ENCODE data around the gene IMPDH1. TPM values are rescaled to one million over a fixed set of nuclear protein-coding genes. Genes with fewer than 3 reads are reported as not detected.

Gene IMPDH1
- total RNA-seq, 1 donor from 2014 or later, result 64.3 TPM

DNA sequence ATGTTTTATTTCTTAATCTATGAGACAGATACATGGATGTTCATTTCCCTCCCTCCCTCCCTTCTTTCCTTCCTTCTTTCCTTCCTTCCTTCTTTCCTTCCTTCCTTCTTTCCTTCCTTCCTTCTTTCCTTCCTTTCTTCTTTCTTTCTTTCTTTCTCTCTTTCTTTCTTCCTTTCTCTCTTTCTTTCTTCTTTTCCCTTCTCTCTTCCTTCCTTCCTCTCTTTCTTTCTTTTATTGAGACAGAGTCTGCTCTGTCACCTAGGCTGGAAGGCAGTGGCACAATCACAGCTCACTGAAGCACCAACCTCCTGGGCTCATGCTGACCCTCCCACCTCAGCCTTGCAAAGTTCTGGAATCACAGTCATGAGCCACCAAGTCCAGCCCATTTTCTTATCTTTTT lies 42.8 kb downstream of the IMPDH1 start:
- no peak overlapping the region for H3K4me3 ChIP-seq (ENCODE audit: low read depth, low read length)
- no peak for DNase-seq (ENCODE audit: low read depth)
- TF ChIP-seq, protein P1, sequence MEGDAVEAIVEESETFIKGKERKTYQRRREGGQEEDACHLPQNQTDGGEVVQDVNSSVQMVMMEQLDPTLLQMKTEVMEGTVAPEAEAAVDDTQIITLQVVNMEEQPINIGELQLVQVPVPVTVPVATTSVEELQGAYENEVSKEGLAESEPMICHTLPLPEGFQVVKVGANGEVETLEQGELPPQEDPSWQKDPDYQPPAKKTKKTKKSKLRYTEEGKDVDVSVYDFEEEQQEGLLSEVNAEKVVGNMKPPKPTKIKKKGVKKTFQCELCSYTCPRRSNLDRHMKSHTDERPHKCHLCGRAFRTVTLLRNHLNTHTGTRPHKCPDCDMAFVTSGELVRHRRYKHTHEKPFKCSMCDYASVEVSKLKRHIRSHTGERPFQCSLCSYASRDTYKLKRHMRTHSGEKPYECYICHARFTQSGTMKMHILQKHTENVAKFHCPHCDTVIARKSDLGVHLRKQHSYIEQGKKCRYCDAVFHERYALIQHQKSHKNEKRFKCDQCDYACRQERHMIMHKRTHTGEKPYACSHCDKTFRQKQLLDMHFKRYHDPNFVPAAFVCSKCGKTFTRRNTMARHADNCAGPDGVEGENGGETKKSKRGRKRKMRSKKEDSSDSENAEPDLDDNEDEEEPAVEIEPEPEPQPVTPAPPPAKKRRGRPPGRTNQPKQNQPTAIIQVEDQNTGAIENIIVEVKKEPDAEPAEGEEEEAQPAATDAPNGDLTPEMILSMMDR (conservative IDR thresholded peaks at IDR 0.05; ENCODE audit: low read depth, low read length), result no peak

DNA sequence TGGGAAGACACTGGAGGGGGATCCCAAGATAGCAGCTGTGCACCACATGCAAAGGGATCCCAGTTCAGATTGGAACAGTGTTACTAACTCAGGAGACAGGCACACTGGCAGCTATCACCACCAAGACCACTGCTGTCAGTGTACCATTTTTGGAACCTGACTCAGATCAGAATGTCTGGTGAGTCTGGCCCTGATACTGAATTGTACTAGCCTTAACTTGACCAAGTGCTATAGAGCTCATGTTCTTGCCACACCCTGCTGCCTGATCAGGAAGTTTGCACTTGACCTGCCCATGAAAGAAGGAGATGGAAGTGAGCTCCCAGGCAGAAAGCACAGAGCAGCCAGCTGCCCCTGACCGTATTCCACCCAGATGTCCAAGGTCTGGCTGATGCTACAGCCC lies 43.5 kb downstream of the IMPDH1 start:
- DNase-seq (ENCODE audit: low read depth), result no peak
- TF ChIP-seq, protein P1 (conservative IDR thresholded peaks at IDR 0.05; ENCODE audit: low read depth, low read length), result no peak
- no peak overlapping the region for H3K4me3 ChIP-seq (ENCODE audit: low read depth, low read length)

DNA sequence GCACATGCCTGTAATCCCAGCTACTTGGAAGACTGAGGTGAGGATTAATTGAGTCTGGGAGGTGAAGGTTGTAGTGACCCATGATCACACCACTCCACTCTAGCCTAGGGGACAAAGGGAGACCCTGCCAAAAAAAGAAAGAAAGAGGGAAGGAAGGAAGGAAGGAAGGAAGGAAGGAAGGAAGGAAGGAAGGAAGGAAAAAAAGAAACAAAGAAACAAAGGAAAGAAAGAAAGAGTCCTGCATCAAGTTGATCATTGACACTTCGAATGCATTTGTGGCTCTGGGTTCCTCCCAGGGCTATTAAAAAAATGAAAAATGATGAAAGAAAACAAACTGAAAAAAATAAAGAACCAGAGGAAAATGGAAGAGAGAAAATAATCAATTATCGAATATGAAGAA lies 44.4 kb downstream of the IMPDH1 start:
- no peak overlapping the region for H3K4me3 ChIP-seq (ENCODE audit: low read depth, low read length)
- TF ChIP-seq, protein P1 (conservative IDR thresholded peaks at IDR 0.05; ENCODE audit: low read depth, low read length), result no peak
- no peak for DNase-seq (ENCODE audit: low read depth)

DNA sequence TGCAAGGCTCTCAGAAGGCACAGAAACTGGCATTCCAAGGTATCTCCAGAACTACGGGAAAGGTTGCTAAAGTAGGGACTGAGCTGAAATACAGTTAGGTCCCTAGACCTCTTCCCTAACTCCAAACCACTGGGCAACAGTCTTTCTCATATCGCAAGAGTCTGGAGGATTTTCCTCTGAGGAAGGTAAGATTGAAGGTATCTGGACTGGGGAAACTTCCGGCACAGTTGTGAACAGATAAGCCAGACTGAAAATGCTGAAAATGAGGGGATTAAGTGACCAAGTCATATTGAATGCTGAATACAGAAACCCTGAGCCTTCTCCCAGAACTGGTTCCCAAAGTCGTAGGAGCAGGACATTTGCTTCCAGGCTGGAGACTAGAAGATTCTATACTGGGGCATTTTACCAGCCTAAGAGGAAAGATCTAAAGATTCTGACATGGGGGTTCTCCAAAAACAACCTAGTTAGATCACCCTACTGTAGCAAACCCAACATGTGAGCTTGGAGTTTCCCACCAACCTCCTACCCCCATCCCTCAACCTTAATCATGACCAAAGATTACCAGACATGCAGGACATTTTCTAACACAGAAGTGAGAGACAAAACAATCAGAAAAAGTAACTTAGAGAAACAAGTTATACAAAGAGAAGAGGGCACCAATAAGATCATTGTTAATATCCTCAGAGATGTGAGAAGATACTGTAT lies 45.5 kb downstream of the IMPDH1 start:
- DNase-seq (ENCODE audit: low read depth), result no peak
- TF ChIP-seq, protein P1 (conservative IDR thresholded peaks at IDR 0.05; ENCODE audit: low read depth, low read length), result no peak
- H3K4me3 ChIP-seq (ENCODE audit: low read depth, low read length), result no peak overlapping the region

DNA sequence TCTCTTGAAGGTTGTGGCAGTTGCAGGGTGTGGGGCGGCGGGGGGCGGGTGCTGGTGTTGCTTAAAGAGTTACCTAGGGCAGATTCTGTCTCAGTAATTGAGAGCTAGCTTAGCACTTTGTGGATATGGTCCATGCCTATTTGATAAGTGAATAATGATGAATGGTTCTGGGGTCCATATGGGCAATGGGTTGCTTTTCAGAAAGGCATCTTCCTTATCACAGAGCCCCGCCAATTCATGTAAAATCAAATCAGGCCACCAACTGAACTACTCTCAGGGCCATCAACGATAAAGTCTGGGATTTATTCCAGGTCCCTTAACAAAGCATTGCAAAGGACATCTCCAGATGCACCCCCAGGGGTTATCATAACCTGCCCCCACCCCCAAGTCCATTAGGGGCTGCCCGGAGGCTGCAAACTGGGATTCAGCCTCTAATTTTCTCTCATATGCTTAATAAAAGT lies 46.5 kb downstream of the IMPDH1 start:
- TF ChIP-seq, protein P1 (conservative IDR thresholded peaks at IDR 0.05; ENCODE audit: low read depth, low read length), result no peak
- no peak overlapping the region for H3K4me3 ChIP-seq (ENCODE audit: low read depth, low read length)
- DNase-seq (ENCODE audit: low read depth), result no peak

DNA sequence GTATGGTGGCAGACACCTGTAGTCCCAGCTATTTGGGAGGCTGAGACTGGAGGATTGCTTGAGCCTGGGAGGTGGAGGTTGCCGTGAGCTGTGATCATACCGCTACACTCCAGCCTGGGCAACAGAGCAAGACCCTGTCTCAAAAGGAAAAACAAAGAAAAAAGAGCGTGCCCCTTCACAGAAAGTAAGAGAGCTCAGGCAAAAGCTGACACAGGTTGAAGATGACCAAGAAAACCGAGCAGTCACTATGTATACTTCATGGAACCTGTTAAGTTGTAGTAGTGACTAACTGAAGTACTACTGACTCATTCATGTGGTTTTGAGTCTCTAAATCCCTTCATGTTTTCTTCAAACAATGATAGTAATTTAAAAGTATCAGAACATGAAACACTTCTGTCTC lies 47.1 kb downstream of the IMPDH1 start:
- TF ChIP-seq, protein P1 (conservative IDR thresholded peaks at IDR 0.05; ENCODE audit: low read depth, low read length), result no peak
- DNase-seq (ENCODE audit: low read depth), result no peak
- H3K4me3 ChIP-seq (ENCODE audit: low read depth, low read length), result no peak overlapping the region
